Cerebellar nuclear complex (tissue), 1 donor: Measurements from ENCODE around the gene JAM2.
"Not testable (repeated sequence)": the region's sequence is repeated elsewhere in the genome, so short reads cannot be mapped to it uniquely, and the experiment has no call there.

ENCODE experiments used
- DNase-seq, 2 experiments: peaks; one replicate each; lab custom pipeline; 2025; lab: John Stamatoyannopoulos, UW

Gene JAM2

DNA sequence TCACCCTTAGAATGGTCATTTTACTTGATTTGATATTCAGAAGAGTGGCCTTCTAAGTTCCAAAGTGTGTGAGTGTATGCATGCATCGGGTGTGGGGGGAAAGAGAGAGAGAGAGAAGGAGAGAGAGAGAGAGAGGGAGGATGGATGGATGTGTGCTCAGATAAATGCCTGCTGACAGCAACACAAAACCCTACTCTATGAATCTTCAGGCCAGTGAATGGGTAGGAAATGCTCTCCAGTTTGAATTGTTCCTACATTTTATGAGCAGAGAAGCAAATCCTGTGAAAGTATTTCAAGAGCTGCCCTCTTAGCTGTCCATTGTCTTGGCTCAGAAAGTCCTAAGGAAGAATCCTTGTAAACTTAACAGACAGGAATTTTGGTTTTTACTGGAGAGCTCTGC, 7.4 kb downstream of the JAM2 start:
- no peak for DNase-seq

DNA sequence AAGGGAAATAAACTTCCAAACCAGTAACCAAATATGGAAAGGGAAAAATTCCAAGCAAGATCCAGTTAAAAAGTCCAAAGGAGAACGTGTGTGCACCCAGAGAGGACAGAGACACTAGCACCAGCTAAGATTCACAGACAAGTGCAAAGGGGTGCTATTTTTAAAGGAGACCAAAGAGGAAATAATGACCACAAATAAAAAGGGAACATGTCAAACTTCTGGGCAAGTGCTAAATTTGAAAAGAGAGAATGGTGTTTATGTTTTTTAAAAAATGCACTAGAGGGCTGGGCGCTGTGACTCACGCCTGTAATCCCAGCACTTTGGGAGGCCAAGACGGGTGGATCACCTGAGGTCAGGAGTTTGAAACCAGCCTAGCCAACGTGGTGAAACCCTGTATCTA, 8.6 kb downstream of the JAM2 start:
- DNase-seq: no peak

DNA sequence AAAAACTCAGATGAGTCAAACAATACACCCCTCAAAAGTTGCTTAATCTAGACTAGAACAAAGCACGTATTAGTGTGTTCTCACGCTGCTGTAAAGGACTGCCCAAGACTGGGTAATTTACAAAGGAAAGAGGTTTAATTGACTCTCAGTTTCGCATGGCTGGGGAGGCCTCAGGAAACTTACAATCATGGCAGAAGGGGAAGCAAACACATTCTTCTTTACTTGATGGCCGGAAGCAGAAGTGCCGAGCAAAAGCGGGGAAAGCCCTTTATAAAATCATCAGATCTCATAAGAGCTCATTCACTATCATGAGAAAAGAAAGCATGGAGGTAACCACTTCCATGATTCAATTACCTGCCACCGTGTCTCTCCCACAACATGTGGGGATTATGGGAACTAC, 10.1 kb downstream of the JAM2 start:
- no peak for DNase-seq

DNA sequence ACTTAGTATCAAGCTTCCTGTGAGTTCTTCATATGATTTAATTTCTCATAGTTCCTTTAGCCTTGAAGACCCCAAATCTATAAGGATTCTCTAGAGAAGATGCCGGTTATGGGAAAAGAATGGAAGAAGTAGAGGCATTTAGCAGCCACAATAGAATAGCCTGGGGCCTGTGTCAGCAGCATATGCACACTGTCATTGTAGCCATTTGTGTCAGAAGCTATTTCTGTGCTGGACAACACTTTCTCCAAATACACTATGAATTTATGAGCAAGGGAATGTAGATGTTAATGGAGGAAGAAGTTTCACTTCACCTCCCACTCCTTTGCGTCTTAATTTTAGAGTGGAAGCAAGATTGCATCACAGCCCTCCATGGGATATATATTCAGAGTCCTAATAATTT, 17.4 kb downstream of the JAM2 start:
- no peak for DNase-seq

DNA sequence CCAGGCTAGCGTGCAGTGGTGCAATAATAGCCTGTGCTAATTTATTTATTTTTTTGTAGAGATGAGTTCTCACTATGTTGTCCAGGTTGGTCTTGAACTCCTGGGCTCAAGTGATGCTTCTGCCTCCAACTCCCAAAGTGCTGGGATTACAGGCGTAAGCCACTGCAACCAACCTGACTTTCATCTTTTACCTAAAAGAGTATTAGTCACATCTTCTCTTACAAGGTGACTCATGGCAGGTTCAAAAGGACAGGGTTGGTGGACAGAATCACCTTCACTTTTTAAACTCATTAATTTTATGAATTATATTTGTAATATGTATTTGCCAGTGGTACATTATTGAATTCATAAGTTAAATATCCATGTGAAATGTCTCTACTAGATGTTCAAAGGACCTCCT, 18.1 kb downstream of the JAM2 start:
- no peak for DNase-seq

DNA sequence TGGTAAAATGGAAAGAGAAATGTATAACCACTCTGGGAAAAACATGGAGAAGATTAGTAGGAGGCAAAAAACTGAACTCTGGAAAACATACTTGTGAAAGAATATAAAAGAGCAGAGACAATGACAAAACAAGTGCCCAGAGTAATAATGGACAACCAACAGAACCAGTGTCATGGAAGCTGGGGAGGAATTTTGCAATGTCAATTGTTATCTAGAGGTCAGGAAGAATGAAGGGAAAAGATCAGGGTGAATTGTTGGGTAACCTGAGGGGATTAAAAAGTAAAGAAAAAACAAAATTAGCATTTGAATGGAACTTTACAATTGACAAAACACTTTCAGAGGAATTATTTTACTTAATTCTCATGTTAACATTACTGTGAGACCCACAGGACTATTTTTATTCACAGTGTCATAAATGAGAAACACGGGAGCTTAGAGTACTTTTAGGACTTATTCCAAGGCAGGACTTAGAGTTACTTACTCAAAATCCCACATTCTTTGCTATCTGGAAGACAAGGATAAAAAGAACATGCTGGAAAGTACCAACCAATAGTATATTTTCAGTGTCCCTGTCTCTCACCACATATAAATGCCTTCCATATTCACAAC, 19.5 kb downstream of the JAM2 start:
- no peak for DNase-seq

DNA sequence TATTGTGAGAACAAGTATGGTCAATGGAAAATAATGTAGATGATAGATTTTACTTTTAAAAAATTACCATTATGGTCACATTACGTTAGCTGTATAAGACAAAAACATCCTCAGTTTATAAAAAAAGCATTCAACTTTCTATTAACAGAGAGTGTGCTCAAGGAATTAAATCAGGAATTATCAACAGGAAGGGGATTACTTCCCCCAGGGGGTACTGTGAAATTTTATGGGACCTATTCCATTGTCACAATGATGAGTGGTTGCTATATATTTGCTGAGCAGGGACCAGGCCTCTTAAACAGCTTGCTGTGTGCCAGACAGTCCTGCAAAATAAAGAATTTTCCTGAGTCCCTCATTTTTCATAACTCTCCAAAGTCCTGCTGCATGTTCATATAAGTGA, 21.2 kb downstream of the JAM2 start:
- no peak for DNase-seq

DNA sequence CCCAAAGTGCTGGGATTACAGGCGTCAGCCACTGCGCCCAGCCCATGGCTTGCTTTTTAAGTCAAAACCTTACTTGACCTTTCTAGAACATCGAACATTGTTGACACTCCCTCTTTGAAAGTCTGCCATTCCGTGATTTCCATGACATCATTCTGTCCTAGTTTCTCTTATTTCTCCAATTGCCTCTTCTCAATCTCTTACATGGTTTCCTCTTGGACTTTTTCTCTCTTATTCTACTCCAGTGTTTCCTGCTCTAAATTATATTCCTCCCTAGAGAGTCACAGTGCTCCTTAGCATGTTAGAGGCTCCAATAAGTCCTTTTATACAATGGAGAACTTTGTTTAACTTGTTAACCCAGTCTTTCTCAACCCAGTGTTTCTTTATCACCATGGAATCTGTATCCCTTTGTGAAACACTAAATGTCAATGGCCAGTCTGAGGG, 25.5 kb downstream of the JAM2 start:
- no peak for DNase-seq

DNA sequence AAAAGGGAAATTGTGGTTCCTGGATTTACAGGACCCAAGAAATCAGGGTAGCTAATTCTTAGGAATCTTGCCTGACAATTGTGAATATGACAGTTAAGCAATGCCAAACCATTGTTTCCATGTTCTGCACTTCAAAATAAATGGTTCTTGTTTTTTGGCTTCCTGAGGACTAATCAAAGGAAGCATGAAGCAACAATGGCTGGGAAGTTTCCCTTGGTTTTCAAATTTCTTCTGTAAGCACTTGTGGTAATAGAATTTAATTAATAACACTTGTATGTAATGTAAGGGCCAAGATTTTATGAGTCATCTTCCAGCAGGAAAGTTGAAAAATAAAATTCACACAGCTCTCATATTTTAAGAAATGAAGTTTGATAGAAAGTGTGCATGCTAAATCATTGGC, 31.7 kb downstream of the JAM2 start:
- DNase-seq: no peak

DNA sequence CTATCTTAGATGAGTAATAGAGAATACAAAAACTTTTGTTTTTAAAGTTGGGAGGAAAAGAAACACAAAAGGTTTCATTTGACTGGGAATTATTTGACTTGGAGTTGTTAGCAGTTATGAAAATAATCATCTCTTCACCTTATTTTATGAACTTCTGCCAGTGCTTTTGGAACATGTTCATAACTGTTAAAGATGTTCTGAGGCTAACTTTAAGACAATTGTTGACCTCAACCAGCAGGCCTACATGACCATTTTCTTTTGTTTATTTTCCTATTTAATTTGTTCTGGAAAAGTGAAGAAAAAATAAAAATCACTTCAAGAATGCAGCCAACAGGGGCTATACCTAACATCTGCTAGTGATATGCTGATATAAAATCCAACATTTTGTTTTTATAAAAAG, 37.4 kb downstream of the JAM2 start:
- no peak for DNase-seq

DNA sequence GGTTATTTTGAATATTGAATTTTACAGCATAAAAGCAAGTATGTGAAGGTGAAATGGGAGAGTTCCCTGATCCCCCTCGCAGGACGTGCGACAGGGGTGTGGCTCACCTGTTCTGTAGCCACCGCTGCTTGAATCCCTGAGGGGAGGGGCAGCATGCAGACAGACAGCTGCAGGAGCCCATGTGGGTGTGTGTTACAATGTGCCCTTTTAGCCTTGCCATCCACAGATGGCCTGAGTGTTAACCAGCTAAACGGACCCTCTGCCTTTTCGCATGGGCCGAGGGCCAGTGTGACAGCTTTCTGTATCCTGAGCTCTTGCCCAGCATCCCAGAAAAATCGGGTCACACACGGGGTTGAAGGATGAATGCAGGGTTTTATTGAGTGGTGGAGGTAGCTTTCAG, 43.3 kb downstream of the JAM2 start:
- no peak for DNase-seq

DNA sequence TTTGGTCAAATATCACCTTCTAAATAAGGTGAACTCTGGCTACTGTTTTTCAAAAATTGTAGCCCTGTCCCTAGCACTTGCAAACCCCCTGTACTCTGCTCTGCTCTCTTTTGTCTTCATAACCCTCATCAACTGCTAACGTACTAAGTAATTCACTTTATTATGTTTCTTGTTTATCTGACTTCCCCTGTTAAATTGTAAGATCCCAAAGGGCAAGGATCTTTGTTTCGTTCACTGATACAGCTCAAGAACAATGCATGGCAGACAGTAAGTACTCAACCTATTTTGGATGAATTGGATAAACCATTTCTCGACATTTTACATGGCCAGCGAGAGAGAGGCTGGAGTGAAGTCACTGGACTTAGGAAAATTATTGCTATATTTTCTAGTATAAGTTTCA, 48.7 kb downstream of the JAM2 start:
- DNase-seq: no peak

DNA sequence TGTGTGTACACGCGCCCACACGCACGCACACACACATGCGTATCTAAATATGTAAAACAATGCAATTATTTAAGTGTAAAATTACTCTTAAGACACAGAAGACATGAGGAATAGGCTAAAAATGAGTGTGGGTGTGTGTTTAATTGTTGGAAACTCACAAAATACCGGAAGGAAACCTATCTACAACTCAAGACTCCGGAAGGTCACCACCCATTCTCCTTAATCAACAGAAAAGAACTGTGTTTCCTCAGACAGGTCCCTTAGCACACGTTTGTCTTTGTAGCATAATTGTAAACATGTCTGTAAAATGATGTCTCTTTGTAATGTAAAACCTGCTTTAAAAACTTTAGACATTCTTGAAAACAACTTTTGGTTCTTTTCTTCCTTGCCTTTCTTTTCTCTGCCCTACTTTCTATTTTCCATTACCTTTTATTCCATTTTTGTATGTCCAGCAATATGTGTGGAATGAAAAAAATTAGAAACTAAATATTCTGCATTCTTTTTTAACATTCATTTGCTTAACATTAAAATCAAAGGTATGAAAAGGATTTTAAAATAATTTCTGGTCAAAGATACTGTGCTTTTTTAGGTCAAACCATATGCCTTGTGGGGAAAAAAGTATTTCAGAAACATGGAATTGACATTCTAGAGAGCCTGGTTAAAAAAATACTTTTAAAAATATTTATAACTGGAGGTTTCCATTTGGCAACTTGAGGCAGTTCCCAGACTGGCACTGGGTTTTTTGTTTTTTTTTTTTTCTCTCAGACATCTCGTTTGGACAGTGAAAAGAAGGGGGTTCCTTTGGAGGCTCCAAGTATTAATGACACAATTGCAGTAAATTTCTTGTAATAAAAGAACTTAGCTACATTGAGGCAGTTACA, 49.5 kb downstream of the JAM2 start:
- DNase-seq: no peak

DNA sequence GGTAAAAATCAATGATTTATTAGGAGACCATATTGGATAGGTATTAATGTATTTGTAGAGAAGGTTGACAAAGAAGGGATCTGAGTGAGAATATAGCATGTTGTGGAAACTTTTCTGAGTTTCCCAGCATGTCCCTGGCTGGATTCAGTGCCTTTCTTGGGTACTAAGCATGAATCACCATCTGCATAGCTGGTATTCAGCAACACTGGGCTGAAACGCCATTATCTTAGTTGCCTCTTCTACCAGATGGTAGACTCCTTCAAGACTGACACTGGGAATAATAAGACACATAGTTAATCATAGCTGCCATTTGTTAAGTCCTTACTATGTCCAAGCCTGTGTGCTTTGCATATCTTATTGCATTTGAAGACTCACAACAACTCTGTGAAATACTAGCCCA, 50.2 kb downstream of the JAM2 start:
- no peak for DNase-seq

DNA sequence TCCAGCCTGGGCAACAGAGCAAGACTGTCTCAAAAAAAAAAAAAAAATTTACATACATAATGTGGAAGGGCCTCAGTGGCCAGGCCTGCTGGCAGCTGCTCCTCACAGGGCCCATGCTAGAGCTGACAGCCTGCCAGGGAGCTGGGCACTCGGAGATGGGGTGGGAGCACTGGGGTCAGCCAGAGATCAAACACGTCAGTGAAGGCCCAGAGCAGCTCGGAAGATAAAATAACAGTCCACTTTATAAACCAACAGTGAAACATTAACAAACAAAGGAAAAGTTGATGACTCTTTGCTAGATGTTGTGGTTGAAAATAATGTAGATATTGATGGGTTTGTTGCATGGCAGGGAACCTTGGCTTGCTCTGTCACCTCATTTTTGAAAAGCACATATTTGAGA, 52.9 kb downstream of the JAM2 start:
- no peak for DNase-seq

DNA sequence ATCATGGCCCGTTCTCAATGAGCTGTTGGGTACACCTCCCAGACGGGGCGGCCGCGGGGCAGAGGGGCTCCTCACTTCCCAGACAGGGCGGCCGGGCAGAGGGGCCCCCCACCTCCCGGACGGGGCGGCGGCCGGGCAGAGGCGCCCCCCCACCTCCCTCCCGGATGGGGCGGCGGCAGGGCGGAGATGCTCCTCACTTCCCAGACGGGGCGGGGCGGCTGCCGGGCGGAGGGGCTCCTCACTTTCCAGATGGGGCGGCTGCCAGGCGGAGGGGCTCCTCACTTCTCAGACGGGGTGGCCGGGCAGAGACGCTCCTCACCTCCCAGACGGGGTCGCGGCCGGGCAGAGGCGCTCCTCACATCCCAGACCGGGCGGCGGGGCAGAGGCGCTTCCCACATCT, 56.4 kb downstream of the JAM2 start:
- DNase-seq: not testable (repeated sequence)

DNA sequence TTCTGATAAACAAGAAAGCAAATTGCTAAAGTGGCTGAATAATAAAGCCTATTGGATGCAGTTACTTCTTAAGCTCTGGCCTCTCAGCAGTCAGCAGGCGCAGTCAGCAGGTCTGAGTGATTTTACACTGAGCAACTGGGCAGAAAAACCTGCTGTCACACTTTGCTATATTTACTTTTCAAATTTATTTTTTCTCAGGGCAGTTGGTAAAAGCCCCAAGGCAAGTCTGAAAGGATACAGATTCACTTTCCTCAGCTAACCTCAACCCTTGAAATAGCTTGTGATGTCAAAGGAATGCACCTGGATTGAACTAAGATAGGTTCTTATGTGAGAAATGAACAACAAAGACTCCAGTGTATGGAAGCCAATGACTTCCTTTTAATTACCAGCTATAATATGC, 61.7 kb downstream of the JAM2 start:
- no peak for DNase-seq

DNA sequence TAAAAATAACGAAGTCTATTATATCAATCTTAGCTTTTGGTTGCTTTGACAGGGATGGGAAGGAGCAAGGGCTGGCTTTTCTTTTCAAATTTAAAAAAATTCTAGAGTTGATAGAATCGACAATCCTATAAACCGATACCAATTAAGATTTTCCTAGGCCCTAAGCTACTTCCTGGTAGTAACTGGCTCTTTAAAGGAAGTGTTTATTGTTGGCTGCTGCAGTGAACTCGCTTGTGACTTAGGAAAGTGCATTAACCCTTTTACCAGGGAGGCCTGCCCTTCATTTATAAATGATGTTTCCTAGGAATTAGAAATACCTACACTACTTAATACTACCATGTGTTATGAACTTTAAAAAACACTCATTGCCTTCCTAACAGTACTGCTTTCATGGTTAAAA, 62.5 kb downstream of the JAM2 start:
- no peak for DNase-seq

DNA sequence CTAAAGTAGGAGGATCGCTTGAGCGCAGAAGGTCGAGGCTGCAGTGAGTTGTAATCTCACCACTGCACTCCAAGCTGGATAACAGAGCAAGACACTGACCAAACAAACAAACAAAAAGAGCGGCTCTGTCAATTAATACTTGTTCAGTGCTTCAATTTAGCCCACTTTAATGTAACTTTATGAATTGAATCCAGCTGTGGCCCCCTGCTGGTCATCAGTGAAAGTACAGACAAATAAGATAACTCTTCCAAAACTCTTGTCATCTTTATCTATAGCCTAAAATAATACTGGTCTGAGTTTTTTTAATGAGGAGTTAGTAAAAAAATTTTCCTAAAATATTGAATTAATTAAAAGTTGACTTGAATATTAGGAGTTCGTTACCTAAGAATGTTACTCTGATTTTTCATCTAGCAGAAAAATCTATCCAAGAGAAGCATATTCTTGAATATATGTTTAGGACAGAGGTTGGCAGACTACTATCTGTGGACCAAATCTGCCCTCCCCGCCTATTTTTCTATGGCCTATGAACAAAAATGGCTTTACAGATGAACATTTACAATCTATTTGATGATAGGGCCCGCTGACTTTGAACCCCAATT, 69.5 kb downstream of the JAM2 start:
- DNase-seq: no peak

DNA sequence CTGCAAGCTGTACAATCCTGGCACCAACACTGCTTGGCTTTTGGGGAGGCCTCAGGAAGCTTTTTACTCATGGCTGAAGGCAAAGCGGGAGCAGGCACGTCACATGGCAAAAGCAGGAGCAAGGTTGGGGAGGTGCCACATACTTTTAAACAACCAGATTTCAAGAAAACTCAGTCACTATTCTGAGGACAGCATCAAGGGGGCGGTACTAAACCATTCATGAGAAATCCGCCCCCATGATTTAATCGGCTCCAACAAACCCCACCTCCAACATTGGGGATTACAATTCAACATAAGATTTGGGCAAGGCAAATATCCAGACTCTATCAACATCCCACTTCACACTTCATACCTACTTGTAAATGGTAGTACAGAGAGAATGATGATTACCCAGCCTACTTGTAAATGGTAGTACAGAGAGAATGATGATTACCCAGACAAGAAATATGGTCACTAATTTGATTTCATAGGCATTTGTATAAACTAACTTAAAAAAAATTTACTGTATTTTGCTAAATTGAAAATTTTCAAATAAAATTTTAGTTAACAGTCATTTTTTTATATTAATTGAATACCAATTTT, 70.7 kb downstream of the JAM2 start:
- no peak for DNase-seq

DNA sequence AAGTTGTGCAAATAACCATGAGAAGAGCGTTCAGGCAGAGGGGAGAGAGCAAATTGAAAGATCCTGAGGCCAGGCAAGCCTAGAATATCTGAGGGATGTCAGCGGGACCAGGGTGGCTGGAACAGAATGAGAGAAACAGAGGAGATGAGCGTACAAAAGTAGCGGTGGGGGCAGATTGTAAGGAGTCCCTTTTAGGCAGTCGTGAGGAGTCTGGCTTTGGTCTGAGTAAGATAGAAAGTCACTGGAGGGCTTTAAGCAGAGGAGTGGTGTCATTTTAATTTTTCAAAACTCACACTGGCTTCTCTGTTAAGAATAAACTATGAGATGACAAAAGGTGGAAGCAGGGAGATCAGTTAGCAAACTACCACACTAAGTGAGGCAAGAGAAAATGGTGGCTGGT, 71.5 kb downstream of the JAM2 start:
- no peak for DNase-seq

DNA sequence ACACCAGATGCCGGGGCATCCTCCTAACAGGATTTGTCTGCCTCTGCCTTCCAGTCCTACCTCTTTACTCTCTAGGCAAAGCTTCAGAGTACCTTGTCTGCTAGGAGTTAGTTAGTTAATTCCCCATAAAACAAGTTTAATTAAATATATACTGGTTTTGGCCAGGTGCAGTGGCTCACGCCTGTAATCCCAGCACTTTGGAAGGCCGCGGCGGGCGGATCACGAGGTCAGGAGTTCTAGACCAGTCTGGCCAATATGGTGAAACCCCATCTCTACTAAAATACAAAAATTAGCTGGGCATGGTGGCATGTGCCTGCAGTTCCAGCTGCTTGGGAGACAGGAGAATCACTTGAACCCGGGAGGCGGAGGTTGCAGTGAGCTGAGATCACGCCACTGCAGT, 75.0 kb downstream of the JAM2 start:
- not testable (repeated sequence) for DNase-seq
